GM18861 (cell line): ENCODE results near the gene C17orf100.
A peak's percentile ranks its signal among the peaks of the same experiment; 100 is the strongest.
"Not testable (repeated sequence)": the region's sequence is repeated elsewhere in the genome, so short reads cannot be mapped to it uniquely, and the experiment has no call there.

Experiments used
- ATAC-seq: cut with Tn5 transposase; IDR thresholded peaks from one replicate; pipeline ENCODE4 v1.9.1; 2021; ENCODE audit not compliant: unreplicated experiment

The C17orf100 gene

GRCh38 chr17:6640536-6641246 is 10.9 kb upstream of the C17orf100 start, which contains the start of the genes KIAA0753 and TXNDC17:
KIAA0753 (minus strand) TSS chr17:6640711; CDS start chr17:6635103, 5,608 bp downstream.
TXNDC17 (plus strand) TSS chr17:6641060; CDS start chr17:6641083, 23 bp downstream.
- ATAC-seq, result peak; percentile 84

- no peak for ATAC-seq
Measured at GRCh38 chr17:6641247-6641863, 10.2 kb upstream of the C17orf100 start.

DNA sequence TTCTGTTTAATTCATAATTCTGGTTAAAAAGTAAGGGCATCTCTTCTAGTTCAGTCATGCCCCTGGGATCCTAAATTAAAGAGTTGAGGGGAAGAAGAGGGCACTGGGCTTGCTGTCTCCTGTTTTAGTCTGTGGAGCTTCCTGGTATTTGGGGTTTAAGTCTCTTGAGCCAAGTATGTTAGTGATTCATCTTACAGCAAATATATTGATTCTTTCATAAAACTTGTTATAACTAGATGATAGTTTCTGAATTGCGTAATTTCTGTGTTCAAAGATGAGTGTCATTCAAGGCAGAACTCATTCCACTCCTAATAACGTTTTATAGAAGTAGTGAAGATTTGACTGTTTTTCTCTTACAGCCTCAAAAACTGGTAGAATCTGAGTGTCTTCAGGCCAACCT is 9.0 kb upstream of the C17orf100 start:
- ATAC-seq, result no peak

- no peak for ATAC-seq
Measured at GRCh38 chr17:6643451-6644125, 8.0 kb upstream of the C17orf100 start.

DNA sequence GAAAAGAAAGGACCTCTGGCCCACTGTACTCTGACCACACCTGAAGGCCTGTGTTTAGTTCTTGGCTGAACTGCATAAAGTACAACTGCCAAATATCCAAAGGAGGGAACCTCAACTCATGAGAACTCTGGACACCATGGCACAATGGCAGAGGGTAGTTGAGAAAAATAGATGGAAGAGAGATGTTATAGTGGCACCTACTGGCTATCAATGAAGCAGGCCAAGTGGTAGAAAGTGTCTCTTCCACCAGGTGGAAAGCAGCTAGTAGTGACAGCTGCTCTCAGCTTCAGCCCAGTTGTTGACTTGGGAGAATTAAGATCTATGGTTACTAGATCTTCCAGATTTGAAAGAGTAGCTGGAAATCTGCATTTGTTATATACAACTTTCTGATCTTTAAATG is 3.4 kb upstream of the C17orf100 start:
- no peak for ATAC-seq

GRCh38 chr17:6651919-6652452 is 424 bp downstream of the C17orf100 start:
- no peak for ATAC-seq

- ATAC-seq, result no peak
Measured at GRCh38 chr17:6654841-6655731, 3.5 kb downstream of the C17orf100 start.

DNA sequence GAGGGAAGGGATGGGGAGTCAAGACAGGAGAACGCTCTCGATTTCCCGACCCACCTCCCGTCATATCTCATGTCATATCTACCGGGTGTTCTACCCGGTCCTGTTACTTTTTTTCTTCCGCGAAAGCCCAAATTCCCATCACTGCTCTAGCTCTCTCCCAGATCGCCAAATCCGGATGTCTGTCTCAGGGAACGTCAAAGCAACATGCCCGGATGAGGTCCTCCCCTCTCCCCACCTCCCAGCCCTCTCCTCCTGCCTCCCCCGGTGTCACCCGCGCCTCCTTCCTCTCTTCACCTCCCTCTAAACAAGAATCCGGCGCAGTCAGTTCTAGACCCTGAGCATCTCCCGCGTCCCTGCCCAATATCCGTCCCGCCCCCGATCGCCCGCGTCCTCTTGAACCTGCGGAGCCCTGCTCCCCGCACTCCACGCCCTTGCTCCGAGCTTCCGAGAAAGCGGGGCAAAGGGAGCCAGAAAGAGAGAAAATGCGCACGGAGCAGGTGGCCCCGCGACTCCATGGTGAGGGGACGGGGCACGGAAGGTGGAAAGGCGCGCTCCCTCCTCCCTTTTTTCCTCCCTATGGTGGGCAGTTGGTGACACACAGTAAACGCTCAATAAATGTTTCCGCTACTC is 4.3 kb downstream of the C17orf100 start:
- not testable (repeated sequence) for ATAC-seq

DNA sequence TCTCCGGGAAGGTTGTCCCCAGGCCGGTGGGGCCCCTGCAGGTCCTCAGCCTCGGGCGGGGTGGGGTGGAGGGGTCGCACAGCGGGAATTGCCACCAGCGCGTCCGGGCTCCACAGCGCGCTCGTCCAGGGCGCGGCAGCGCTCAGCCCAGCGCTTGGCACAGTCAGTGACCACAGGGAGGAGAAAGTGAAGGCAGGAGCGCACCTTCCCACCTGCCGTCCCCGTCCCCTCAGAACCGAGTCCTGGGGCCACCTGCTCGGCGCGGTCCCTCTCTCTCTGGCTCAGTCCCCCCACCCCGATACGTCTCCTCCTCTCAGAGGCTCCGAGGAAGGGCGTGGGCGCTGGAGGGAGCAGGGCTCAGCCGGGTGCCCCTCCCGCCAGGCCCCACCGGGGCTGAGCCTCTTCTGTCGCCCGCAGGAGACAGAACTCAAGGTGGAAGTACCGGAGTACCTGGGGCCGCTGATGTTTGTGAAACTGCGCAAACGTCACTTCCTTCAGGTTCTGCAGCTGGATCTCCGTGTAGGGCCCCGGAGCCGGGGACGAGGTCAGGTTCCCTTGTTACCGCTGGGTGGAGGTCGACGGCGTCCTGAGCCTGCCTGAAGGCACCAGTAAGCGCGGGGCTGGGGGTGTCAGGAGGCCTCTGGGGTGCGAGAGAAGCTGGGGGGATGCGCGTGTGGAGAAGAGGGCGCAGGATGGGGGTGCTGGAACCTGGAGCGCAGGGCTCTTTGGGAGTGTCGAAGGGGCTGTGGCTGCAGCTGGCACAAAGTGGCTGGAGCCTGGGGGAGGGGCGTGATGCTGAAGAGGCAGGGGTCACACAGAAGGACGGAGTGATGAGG is 5.5 kb downstream of the C17orf100 start:
- ATAC-seq, result not testable (repeated sequence)

- ATAC-seq, result no peak
Measured at GRCh38 chr17:6657633-6658287, 6.2 kb downstream of the C17orf100 start.

DNA sequence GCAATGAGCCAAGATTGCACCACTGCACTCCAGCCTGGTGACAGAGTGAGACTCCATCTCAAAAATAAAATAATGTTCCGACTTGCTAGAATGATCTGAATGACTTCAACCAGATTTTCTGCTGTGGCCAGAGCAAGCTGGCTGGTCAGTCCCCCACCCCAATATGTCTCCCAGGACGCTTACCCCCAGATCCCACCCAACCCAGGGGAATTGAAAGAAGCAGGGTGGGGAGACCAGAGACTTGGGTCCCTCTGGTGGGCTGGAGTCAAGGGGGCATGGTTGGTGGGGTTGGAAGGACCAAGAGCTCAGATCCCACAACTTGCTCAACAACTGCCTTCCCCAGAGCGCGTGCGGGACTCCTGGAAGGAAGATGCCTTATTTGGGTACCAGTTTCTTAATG is 6.8 kb downstream of the C17orf100 start:
- not testable (repeated sequence) for ATAC-seq

- ATAC-seq, result no peak
Measured at GRCh38 chr17:6660101-6660500, 8.5 kb downstream of the C17orf100 start.

- ATAC-seq, result peak; percentile 62
Measured at GRCh38 chr17:6660805-6661463, 9.4 kb downstream of the C17orf100 start.

GRCh38 chr17:6661464-6661848 is 9.9 kb downstream of the C17orf100 start:
- ATAC-seq, result no peak

GRCh38 chr17:6663200-6663599 is 11.6 kb downstream of the C17orf100 start:
- not testable (repeated sequence) for ATAC-seq

DNA sequence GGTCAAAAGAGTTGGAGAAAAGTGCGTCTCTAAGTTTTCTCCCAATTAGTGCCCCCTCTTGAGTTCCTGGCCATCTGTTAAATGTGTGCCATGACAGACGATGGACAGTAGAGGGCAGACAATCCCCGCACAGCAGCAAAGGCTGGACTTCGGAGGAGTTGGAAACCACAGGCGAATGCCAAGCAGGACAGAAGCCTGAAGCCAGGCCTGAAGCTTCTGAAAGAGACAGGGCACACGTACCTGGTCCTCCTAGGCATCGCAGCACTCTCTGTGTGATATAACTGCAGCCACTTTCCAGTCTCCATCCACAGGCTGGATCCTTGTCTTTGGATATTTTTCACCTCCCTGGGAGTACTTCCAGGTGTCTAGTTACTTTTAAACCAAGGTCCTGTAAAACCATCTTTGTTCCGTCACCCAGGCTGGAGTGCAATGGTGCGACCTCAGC is 14.5 kb downstream of the C17orf100 start:
- no peak for ATAC-seq

- no peak for ATAC-seq
Measured at GRCh38 chr17:6666557-6666956, 15.0 kb downstream of the C17orf100 start.

DNA sequence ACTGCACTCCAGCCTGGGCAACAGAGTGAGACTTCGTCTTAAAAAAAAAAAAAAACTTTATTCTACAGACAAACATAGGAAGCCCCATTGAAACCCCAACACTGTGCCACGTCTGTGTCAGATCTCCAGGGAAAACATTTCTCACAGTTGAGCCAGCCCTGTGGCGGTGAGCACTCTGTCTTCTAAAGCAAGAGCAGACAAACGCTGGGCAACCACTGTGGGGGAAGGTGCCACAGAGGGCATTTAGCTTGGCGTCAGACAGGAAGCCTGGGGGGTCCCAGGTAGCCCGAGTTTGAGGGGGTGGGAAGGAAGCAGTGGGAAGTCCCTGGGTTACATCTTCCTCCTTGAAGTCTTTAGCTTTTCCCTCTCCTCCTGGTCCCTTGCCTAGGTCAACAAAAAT is 16.0 kb downstream of the C17orf100 start:
- ATAC-seq, result no peak
